Sigmoid colon (tissue), 7 donors: ENCODE results near the gene PTPN6. TPM values are rescaled to one million over a fixed set of nuclear protein-coding genes. Genes with fewer than 3 reads are reported as not detected.

ENCODE experiments used
- DNase-seq: peaks from one replicate; pipeline ENCODE4 v3.0.0-alpha.2; 2019
- H3K27ac ChIP-seq, 4 donors: fragments of 200-600 bp; sonication (generic); one replicate each; pipeline ENCODE4 v1.5.1; 2016 to 2019; ENCODE audit warnings: mild to moderate bottlenecking in 1 of 4
- H3K27me3 ChIP-seq, 3 donors: fragments of 200-600 bp; sonication (generic); one replicate each; pipeline ENCODE4 v1.5.1; 2019; ENCODE audit warnings: mild to moderate bottlenecking in 1 of 3
- H3K36me3 ChIP-seq, 4 donors: fragments of 200-600 bp; sonication (generic); one replicate each; pipeline ENCODE4 v1.5.1; 2016 to 2019
- H3K4me1 ChIP-seq, 4 donors: fragments of 200-600 bp; sonication (generic); one replicate each; pipeline ENCODE4 v1.5.1; 2017 to 2019
- H3K4me3 ChIP-seq, 4 donors: fragments of 200-600 bp; sonication (generic); one replicate each; pipeline ENCODE4 v1.5.1; 2017 to 2019; ENCODE audit warnings: mild to moderate bottlenecking in 2 of 4, moderate library complexity in 1 of 4
- H3K9me3 ChIP-seq, 4 donors: fragments of 200-600 bp in 3 of 4; sonication (generic) in 3 of 4; one replicate each; pipeline versions ENCODE4 v1.5.1 to v1.6.1; 2013 to 2019
- EP300 ChIP-seq, 4 donors: sonication (generic); formaldehyde crosslinking; IDR thresholded peaks; one replicate each; pipeline ENCODE4 v1.6.1; 2017; ENCODE audit warnings: antibody characterized with exemption in 4 of 4
- POLR2A ChIP-seq, 2 donors: fragments of 450-650 bp; IDR thresholded peaks; one replicate each; pipeline ENCODE4 v1.6.1; 2016; ENCODE audit warnings: antibody characterized with exemption in 2 of 2, mild to moderate bottlenecking in 2 of 2, moderate library complexity in 2 of 2
- POLR2AphosphoS5 ChIP-seq, 4 donors: sonication (generic); formaldehyde crosslinking; IDR thresholded peaks; one replicate each; pipeline ENCODE4 v1.6.1; 2017; ENCODE audit warnings: antibody characterized with exemption in 4 of 4
- WGBS, 2 donors: extraction: QIAGEN DNeasy Blood & Tissue Kit; methylation state at CpG; one replicate each; pipeline ENCODE4 v1.1.7; 2013; 5-methylcytosine and 5-hydroxymethylcytosine counted together
- intact Hi-C: fragments of 100-400 bp; cut with DNase I; formaldehyde crosslinking; loops from one replicate; pipeline ENCODE4 v1.15.1; 2023
- polyA plus RNA-seq, 3 donors: library from polyadenylated mRNA; stranded (reverse); fragments of 200-250 nt; gene quantifications; one replicate each; pipeline ENCODE4 v1.2.3, GENCODE V29; 2013
- total RNA-seq, 4 donors: library from RNA; depleted of rRNA; stranded (reverse); fragments of >200 nt; gene quantifications; one replicate each; pipeline ENCODE4 v1.1.0, GENCODE V29; 2016
- TF ChIP-seq, protein P1 (sequence below), 4 experiments: fragments of 450-650 bp in 3 of 4; fragments of 200-600 bp in 1 of 4; IDR thresholded peaks; one replicate each; pipeline ENCODE4 v1.5.1; 2016 to 2019; ENCODE audit warnings: antibody characterized with exemption in 4 of 4, mild to moderate bottlenecking in 3 of 4, moderate library complexity in 2 of 4
- donor health status: healthy with polysubstance abuse.
- donor health status: Bipolar disorder and iron deficiency.
- donor health status: healthy.

PTPN6 gene
- total and polyA plus RNA-seq, 7 donors = 5.3 to 92.4 (median 13.6) TPM

DNA sequence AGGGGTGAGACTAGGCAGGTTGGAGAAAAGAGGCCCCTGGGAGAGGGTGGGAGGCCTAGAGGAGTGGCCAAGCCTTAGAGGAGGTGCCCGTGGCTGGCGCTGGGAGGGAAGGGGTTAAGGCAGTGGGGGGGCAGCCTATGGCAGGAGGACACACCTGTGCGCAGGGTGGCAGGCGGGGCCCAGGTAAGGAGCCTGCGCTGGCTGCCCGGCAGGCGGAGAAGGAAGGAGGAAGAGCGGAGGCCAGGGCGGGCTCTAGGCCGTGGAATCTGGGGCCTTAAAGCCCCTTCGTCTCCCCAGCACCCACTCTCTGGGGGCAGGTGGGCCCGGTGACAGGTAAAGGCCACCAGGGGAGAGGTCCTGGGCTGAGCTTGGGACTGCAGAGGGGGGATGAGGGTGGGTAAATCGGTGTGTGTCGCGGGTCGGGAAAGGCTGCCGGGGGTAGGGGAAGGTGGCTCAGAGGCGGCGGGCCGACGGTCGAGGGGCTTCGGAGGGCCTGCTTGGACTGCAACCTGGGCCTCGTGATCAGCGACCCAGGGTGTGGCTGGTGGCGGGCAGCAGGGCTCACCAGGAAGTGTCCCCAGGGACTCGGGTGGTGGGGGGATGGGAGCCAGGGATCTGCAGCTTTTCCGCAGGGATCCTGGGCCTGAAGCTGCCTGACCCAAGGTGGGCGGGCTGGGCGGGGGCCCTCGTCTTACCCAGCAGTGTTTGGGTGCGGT is 12.0 kb downstream of the PTPN6 start:
- intact Hi-C loops = no loop called here
- H3K27me3 ChIP-seq = no peaks in the 10 kb centered on the region
- peak; percentile 65 for DNase-seq
- peaks cover 0 to 44% (median 31%) of the 10 kb centered on the region in 4 donors for H3K4me1 ChIP-seq
- peaks cover 28 to 31% (median 30%) of the 10 kb centered on the region in 4 donors for H3K36me3 ChIP-seq
- H3K9me3 ChIP-seq = no peaks in the 10 kb centered on the region
- peak overlapping the region; percentile 64 to 86 (median 82) for H3K27ac ChIP-seq
- peak overlapping the region in 1 of 4 donors; percentile 20 for H3K4me3 ChIP-seq
- 18 to 64% methylated on average over 32 of the region's 32 CpGs for WGBS, 2 donors
- TF ChIP-seq EP300 (IDR thresholded peaks at IDR 0.05) (no peak), POLR2AphosphoS5 (IDR thresholded peaks at IDR 0.05) (peak in 1 of 4 donors; percentile 59), POLR2A (IDR thresholded peaks at IDR 0.05) (peak in 1 of 2 donors; percentile 85)
- TF ChIP-seq, protein P1, sequence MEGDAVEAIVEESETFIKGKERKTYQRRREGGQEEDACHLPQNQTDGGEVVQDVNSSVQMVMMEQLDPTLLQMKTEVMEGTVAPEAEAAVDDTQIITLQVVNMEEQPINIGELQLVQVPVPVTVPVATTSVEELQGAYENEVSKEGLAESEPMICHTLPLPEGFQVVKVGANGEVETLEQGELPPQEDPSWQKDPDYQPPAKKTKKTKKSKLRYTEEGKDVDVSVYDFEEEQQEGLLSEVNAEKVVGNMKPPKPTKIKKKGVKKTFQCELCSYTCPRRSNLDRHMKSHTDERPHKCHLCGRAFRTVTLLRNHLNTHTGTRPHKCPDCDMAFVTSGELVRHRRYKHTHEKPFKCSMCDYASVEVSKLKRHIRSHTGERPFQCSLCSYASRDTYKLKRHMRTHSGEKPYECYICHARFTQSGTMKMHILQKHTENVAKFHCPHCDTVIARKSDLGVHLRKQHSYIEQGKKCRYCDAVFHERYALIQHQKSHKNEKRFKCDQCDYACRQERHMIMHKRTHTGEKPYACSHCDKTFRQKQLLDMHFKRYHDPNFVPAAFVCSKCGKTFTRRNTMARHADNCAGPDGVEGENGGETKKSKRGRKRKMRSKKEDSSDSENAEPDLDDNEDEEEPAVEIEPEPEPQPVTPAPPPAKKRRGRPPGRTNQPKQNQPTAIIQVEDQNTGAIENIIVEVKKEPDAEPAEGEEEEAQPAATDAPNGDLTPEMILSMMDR (IDR thresholded peaks at IDR 0.05) = peak in 1 of 4 experiments; percentile 16

DNA sequence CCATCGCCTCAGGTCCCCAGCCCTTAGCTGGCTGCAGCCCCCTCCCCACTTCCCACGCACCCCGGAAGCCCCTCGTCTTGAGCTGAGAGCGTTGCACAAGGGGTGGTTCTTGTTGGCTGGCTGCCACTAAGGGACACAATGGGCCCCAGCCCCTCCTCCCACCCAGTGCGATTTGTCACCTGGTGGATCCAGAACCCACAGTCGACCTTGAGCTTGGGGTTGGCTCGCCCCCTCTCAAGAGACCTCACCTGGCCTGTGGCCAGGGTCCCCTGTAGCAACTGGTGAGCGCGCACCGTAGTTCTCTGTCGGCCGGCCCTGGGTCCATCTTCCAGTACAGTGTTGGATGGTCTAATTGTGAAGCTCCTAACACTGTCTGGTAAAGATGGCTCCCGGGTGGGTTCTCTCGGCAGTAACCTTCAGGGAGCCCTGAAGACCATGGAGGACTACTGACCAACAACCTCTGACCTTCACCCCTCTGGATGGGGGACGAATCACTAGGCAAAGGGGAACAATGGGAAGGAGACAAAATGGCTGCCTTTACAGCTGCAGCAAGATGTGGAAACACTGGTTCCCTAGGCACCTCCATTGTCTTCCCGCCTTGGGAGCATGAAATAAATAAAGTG is 12.7 kb downstream of the PTPN6 start:
- TF ChIP-seq POLR2AphosphoS5 (IDR thresholded peaks at IDR 0.05) (no peak), EP300 (IDR thresholded peaks at IDR 0.05) (no peak), POLR2A (IDR thresholded peaks at IDR 0.05) (no peak)
- TF ChIP-seq, protein P1 (IDR thresholded peaks at IDR 0.05) = no peak
- H3K4me1 ChIP-seq = peaks cover 0 to 45% (median 38%) of the 10 kb centered on the region in 4 donors
- no peaks in the 10 kb centered on the region for H3K27me3 ChIP-seq
- DNase-seq = peak; percentile 76
- peaks cover 32 to 38% (median 33%) of the 10 kb centered on the region in 4 donors for H3K36me3 ChIP-seq
- intact Hi-C loops = loop anchor here (2.0 kb wide), 2 partner anchors 39 to 95 kb away; no protein-coding TSS in a partner anchor
- H3K27ac ChIP-seq = peak overlapping the region; percentile 64 to 86 (median 82)
- no peaks in the 10 kb centered on the region for H3K9me3 ChIP-seq
- peak overlapping the region in 1 of 4 donors; percentile 20 for H3K4me3 ChIP-seq
- WGBS, 2 donors = 16 to 60% methylated on average over 17 of the region's 17 CpGs

DNA sequence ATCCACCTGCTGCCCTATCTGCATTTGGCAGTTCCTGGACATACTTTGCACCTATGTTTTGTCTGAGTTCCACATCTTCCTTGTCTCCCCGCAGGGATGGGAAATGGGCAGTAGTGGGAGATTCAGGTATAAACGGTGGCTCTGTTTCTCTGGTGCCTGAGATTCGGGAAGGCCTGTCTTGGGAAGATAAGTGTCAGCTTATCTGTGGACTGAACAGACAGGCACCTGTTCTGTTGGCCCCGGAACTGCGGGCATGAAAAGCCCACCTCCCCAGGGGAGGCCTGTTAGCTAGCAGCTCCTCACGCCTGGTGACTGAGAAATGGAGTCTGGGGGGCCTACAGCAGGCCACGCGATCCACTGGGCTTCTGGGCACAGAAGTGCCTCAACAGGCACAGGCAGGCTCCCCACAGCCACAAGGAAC is 13.5 kb downstream of the PTPN6 start:
- intact Hi-C loops = loop anchor here (1.0 to 2.0 kb wide), 3 partner anchors 20 to 96 kb away; partner anchors contain the start of gene C12orf57
- DNase-seq = peak; percentile 68
- 18 to 60% methylated on average over 8 of the region's 8 CpGs for WGBS, 2 donors

DNA sequence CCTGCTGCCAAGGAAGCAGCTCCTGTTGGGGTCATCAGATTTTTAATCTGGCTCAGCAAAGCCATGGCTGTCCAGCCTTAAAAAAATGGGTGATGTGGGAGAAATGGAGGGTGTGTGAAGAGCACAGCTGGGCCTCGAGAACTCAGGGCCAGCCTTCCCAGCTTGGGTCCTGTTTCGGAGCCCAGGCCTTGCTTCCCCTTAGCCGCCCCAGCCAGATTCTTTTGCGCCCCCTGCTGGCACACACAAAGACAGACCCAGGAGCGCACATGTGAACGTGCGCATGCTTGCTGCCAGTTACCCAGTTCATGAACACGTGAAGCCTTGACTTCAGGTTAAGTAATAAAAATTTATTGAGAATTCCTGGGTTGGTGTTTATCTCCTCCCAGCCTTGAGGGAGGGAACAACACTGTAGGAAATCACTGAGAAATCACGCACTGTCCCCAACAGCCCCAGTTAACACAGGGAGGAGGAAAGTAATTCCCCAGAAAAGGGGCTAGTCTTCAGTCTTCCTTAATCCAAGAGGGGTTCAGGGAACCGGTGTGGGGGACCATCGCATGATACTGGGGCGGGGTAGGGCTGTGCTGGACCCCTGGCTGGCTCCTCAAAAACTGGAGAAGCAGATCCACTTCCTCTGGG is 14.0 kb downstream of the PTPN6 start:
- Histone ChIP-seq H3K27me3 (no peaks in the 10 kb centered on the region), H3K36me3 (peaks cover 32 to 40% (median 35%) of the 10 kb centered on the region in 4 donors), H3K4me3 (no peak overlapping the region), H3K9me3 (no peaks in the 10 kb centered on the region), H3K4me1 (peaks cover 0 to 57% (median 46%) of the 10 kb centered on the region in 4 donors), H3K27ac (peak overlapping the region; percentile 81 to 86 (median 82))
- peak; percentile 96 for DNase-seq
- WGBS, 2 donors = 6 to 18% methylated on average over 12 of the region's 12 CpGs
- TF ChIP-seq POLR2AphosphoS5 (IDR thresholded peaks at IDR 0.05) = peak in 3 of 4 donors; percentile 39 to 55 (median 45)
- TF ChIP-seq EP300 (IDR thresholded peaks at IDR 0.05) = no peak
- no peak for TF ChIP-seq POLR2A (IDR thresholded peaks at IDR 0.05)
- TF ChIP-seq, protein P1 (IDR thresholded peaks at IDR 0.05) = peak; percentile 81 to 97 (median 88)
- intact Hi-C loops = loop anchor here (1.0 to 2.0 kb wide), 3 partner anchors 21 to 96 kb away; partner anchors contain the start of gene C12orf57

More for the DNA sequence above, 13.5 kb downstream of the PTPN6 start:
- Histone ChIP-seq H3K36me3 (peaks cover 32 to 40% (median 35%) of the 10 kb centered on the region in 4 donors), H3K9me3 (no peaks in the 10 kb centered on the region), H3K27me3 (no peaks in the 10 kb centered on the region), H3K4me3 (no peak overlapping the region), H3K4me1 (peaks cover 0 to 52% (median 45%) of the 10 kb centered on the region in 4 donors), H3K27ac (peak overlapping the region; percentile 81 to 86 (median 82))
- TF ChIP-seq, protein P1 (IDR thresholded peaks at IDR 0.05) = no peak
- TF ChIP-seq EP300 (IDR thresholded peaks at IDR 0.05) (no peak), POLR2AphosphoS5 (IDR thresholded peaks at IDR 0.05) (no peak)
